DND-41 (cell line): ENCODE measurements around the gene NR6A1.

ENCODE experiments used
- ATAC-seq: fragments of 200-7000 bp; cut with Tn5 transposase; 3 replicates; pipeline ENCODE4 v1.9.1; 2021; ENCODE audit warnings: low read depth; ENCODE audit not compliant: insufficient read depth
- DNase-seq: peaks from one replicate; pipeline ENCODE4 v3.0.0-alpha.2; 2020
- H2AFZ ChIP-seq: 2 replicates; pipeline ENCODE4 v1.6.0; 2012; ENCODE audit warnings: low read depth, low read length
- H3K27ac ChIP-seq: 2 replicates; pipeline ENCODE4 v1.5.1; 2012; ENCODE audit warnings: low read length, inconsistent platforms
- H3K27me3 ChIP-seq: fragments of 200-600 bp; sonication (generic); 2 replicates; pipeline ENCODE4 v1.6.0; 2012; ENCODE audit warnings: low read length, mild to moderate bottlenecking, inconsistent platforms; ENCODE audit not compliant: insufficient read depth, poor library complexity
- H3K36me3 ChIP-seq: 2 replicates; pipeline ENCODE4 v1.5.1; 2012; ENCODE audit warnings: low read length, inconsistent platforms; ENCODE audit not compliant: insufficient read depth
- H3K4me1 ChIP-seq: 2 replicates; pipeline ENCODE4 v1.5.1; 2012; ENCODE audit warnings: mild to moderate bottlenecking, low read length; ENCODE audit not compliant: insufficient read depth
- H3K4me2 ChIP-seq: 2 replicates; pipeline ENCODE4 v1.6.0; 2012; ENCODE audit warnings: mild to moderate bottlenecking, moderate library complexity, low read length, inconsistent platforms; ENCODE audit not compliant: insufficient read depth
- H3K4me3 ChIP-seq, 2 experiments: fragments of 200-600 bp in 1 of 2; shearing (Covaris generic) in 1 of 2; 2 replicates each; pipeline ENCODE4 v1.5.1; 2012 to 2016; ENCODE audit warnings: inconsistent platforms in 2 of 2, low read length in 2 of 2, mild to moderate bottlenecking in 2 of 2, low read depth in 1 of 2, moderate library complexity in 1 of 2
- H3K79me2 ChIP-seq: 2 replicates; pipeline ENCODE4 v1.6.0; 2012; ENCODE audit warnings: low read length, inconsistent platforms; ENCODE audit not compliant: insufficient read depth
- H3K9ac ChIP-seq: 2 replicates; pipeline ENCODE4 v1.6.0; 2012; ENCODE audit warnings: low read depth, mild to moderate bottlenecking, inconsistent platforms, low read length, moderate library complexity
- H3K9me3 ChIP-seq: 2 replicates; pipeline ENCODE4 v1.5.1; 2012; ENCODE audit warnings: low read length, moderate library complexity, mild to moderate bottlenecking, inconsistent platforms; ENCODE audit not compliant: insufficient read depth, severe bottlenecking
- H4K20me1 ChIP-seq: 2 replicates; pipeline ENCODE4 v1.6.0; 2012; ENCODE audit warnings: low read length; ENCODE audit not compliant: insufficient read depth
- EZH2 ChIP-seq: IDR thresholded peaks from 3 replicates; pipeline ENCODE4 v1.6.1; 2012; ENCODE audit warnings: borderline replicate concordance, low read depth, mild to moderate bottlenecking, moderate library complexity, low read length, inconsistent platforms; ENCODE audit not compliant: severe bottlenecking
- TF ChIP-seq, protein P1 (sequence below): IDR thresholded peaks from 2 replicates; pipeline ENCODE4 v1.5.1; 2012; ENCODE audit warnings: borderline replicate concordance, low read length, moderate library complexity, mild to moderate bottlenecking; ENCODE audit not compliant: poor library complexity, severe bottlenecking; ENCODE audit errors: extremely low read depth

The NR6A1 gene

DNA sequence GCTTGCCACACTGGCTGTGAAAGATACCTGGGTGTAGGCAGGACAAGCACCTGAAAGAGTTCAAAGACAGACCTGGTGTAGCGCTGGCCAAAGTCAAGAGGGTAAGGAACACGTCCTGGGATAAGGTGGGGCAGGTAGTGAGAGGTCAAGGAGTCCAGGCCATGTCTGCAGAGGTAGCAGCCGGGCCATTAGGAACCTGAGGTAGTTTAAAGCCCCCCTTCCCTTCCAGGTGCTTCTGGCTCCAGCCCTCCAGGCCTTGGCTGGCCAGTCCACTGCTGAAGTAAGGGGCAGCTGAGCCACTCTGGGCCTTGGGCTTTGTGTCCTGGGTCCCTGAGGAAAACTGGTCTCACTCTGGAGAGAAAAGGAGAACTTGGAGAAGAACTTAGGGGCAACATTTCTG is 250.0 kb downstream of the NR6A1 start:
- no peak for TF ChIP-seq EZH2
- Histone ChIP-seq H3K4me2 (no peak overlapping the region), H3K4me3 (no peak overlapping the region), H4K20me1 (no peaks in the 10 kb centered on the region), H3K79me2 (no peaks in the 10 kb centered on the region), H2AFZ (no peak overlapping the region), H3K27me3 (no peaks in the 10 kb centered on the region), H3K27ac (no peak overlapping the region), H3K9me3 (no peaks in the 10 kb centered on the region), H3K9ac (no peak overlapping the region), H3K36me3 (no peaks in the 10 kb centered on the region), H3K4me1 (no peaks in the 10 kb centered on the region)
- DNase-seq: no peak
- no peak for ATAC-seq

DNA sequence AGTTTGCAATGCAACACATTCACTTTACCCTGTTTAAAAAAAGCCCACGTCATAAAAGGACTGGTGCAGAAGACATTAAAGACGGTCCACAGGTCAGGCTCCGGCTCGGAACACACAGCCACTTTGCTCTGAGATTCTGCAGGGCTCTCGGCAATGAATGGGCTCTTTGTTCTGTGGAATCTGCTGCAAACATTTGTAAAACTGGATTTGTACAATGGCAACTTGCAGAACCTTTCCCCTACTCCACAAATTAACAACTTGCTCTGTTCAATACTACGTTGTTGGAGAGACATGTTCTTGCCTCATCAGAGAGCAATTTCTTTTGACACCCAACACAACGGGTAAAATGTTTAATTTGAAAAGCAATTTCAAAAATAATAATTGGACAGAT is 250.9 kb downstream of the NR6A1 start:
- Histone ChIP-seq H4K20me1 (no peaks in the 10 kb centered on the region), H3K4me3 (no peak overlapping the region), H3K79me2 (no peaks in the 10 kb centered on the region), H3K36me3 (no peaks in the 10 kb centered on the region), H3K27ac (no peak overlapping the region), H3K4me1 (no peaks in the 10 kb centered on the region), H3K9ac (no peak overlapping the region), H2AFZ (no peak overlapping the region), H3K27me3 (no peaks in the 10 kb centered on the region), H3K9me3 (no peaks in the 10 kb centered on the region), H3K4me2 (no peak overlapping the region)
- no peak for DNase-seq
- ATAC-seq: no peak
- TF ChIP-seq, protein P1, sequence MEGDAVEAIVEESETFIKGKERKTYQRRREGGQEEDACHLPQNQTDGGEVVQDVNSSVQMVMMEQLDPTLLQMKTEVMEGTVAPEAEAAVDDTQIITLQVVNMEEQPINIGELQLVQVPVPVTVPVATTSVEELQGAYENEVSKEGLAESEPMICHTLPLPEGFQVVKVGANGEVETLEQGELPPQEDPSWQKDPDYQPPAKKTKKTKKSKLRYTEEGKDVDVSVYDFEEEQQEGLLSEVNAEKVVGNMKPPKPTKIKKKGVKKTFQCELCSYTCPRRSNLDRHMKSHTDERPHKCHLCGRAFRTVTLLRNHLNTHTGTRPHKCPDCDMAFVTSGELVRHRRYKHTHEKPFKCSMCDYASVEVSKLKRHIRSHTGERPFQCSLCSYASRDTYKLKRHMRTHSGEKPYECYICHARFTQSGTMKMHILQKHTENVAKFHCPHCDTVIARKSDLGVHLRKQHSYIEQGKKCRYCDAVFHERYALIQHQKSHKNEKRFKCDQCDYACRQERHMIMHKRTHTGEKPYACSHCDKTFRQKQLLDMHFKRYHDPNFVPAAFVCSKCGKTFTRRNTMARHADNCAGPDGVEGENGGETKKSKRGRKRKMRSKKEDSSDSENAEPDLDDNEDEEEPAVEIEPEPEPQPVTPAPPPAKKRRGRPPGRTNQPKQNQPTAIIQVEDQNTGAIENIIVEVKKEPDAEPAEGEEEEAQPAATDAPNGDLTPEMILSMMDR: no peak
- no peak for TF ChIP-seq EZH2

DNA sequence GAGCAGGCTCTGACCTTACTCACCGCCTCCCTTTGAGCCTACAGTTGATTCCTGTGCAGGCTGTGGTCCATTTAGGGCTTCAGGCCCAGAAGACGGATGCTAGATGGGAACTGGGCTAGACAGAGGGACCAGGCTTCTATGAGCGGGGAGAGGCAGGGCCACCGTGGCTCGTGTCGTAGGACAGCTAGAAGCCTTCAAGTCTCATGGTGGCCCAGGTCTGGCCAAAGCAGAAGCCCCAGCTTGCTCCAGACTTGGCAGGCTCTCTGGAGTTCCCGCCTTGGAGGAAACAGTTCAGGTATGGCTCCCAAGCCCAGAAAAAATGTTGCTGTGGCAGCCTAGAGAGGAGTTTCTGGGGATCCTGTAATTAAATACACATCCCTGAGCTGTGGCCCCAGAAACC is 253.0 kb downstream of the NR6A1 start:
- no peak overlapping the region for H3K4me3 ChIP-seq
- no peaks in the 10 kb centered on the region for H3K9me3 ChIP-seq
- H3K4me1 ChIP-seq: no peaks in the 10 kb centered on the region
- no peak overlapping the region for H3K9ac ChIP-seq
- no peak for ATAC-seq
- H3K36me3 ChIP-seq: no peaks in the 10 kb centered on the region
- no peaks in the 10 kb centered on the region for H3K79me2 ChIP-seq
- H3K4me2 ChIP-seq: no peak overlapping the region
- DNase-seq: no peak
- H4K20me1 ChIP-seq: no peaks in the 10 kb centered on the region
- no peaks in the 10 kb centered on the region for H3K27me3 ChIP-seq
- TF ChIP-seq, protein P1: no peak
- H2AFZ ChIP-seq: no peak overlapping the region
- no peak overlapping the region for H3K27ac ChIP-seq

DNA sequence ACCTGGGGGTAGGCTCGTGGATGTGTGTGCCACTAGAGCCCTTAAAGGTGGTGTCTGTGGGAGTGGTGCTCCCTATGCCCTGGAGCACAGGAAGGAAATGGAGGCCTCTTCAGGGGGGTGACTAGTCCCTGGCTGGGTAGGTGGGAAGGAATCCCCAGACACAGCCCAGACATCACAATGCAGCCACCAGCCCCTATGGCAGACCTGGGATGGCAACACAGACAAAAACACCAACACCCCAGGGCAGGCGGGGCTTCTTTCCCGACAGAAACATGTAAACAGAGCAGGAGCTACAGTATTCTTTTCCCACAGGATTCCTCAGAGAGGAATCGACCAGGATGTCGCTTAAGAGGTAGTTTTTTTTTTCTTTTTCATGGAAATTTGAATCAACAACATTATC is 253.5 kb downstream of the NR6A1 start:
- Histone ChIP-seq H3K9me3 (no peaks in the 10 kb centered on the region), H3K4me3 (no peak overlapping the region), H3K4me2 (no peak overlapping the region), H3K27me3 (no peaks in the 10 kb centered on the region), H3K36me3 (no peaks in the 10 kb centered on the region), H3K79me2 (no peaks in the 10 kb centered on the region), H3K9ac (no peak overlapping the region), H2AFZ (no peak overlapping the region), H3K4me1 (no peaks in the 10 kb centered on the region), H4K20me1 (no peaks in the 10 kb centered on the region), H3K27ac (no peak overlapping the region)
- TF ChIP-seq, protein P1: no peak
- no peak for TF ChIP-seq EZH2
- ATAC-seq (no peak), DNase-seq (no peak)
